Measurements from ENCODE around the gene MFSD12.

DNA sequence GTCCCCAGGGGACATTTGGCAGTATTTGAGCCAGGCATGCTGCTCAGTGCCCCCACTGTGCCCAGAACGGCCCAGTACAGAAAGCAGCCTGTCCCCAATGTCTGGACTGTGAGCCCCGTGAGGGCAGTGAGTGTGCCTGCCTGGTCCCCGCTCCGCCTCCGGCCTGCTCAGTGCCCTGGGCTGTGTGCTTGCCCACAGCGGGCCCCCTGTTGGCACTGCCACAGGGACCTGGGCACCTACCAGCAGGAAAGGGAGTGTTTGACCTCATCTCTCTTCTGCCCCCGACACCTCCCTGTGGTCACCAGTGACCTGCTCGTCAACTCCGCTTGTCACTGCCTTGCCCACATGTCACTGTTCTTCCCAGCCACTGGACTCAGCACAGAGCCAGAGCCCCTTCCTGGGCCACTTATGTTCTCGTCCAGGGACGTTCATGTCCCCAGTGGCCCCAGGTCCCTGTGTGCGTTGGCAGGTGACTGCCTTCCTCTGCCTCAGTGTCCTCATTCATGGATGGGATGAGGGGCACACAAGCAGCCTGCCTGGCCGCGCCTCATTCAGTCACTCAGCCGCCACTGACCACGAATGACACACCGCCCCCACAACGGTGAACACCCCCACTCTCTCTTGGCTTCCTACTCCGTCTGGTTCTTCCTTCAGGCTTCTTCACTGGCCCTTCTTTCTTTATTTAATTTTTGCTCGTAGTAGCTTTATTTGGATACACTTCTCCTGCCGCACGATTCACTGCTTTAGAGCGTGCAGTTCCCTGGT lies 48.4 kb downstream of the MFSD12 start:
- TF ChIP-seq, protein P1, sequence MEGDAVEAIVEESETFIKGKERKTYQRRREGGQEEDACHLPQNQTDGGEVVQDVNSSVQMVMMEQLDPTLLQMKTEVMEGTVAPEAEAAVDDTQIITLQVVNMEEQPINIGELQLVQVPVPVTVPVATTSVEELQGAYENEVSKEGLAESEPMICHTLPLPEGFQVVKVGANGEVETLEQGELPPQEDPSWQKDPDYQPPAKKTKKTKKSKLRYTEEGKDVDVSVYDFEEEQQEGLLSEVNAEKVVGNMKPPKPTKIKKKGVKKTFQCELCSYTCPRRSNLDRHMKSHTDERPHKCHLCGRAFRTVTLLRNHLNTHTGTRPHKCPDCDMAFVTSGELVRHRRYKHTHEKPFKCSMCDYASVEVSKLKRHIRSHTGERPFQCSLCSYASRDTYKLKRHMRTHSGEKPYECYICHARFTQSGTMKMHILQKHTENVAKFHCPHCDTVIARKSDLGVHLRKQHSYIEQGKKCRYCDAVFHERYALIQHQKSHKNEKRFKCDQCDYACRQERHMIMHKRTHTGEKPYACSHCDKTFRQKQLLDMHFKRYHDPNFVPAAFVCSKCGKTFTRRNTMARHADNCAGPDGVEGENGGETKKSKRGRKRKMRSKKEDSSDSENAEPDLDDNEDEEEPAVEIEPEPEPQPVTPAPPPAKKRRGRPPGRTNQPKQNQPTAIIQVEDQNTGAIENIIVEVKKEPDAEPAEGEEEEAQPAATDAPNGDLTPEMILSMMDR (IDR thresholded peaks at IDR 0.05) = no peak
- no peak for TF ChIP-seq ZFX (IDR thresholded peaks at IDR 0.05; ENCODE audit: borderline replicate concordance)

All from 22Rv1 (cell line).